HepG2 (cell line): Measurements from ENCODE around the gene EPHX1. TPM values are rescaled to one million over a fixed set of nuclear protein-coding genes. Genes with fewer than 3 reads are reported as not detected.

Experiments used
- AGO1 ChIP-seq: fragments of 200-400 bp; formaldehyde crosslinking; IDR thresholded peaks from 2 replicates; pipeline ENCODE4 v1.6.1; 2017; ENCODE audit warnings: mild to moderate bottlenecking, low read depth, low read length, moderate library complexity; ENCODE audit not compliant: poor library complexity, severe bottlenecking
- ARID2 ChIP-seq: sonication (generic); formaldehyde crosslinking; IDR thresholded peaks from 2 replicates; pipeline ENCODE4 v1.8.1; 2022; ENCODE audit warnings: mild to moderate bottlenecking, missing genetic modification reagents, borderline replicate concordance
- ELF3 ChIP-seq: IDR thresholded peaks from 2 replicates; pipeline ENCODE4 v1.6.1; 2016; ENCODE audit warnings: missing genetic modification reagents, missing compliant biosample characterization
- LCORL ChIP-seq, 2 experiments: fragments of 450-650 bp in 1 of 2; sonication (generic) in 1 of 2; formaldehyde crosslinking in 1 of 2; IDR thresholded peaks; 2 replicates each; pipeline versions ENCODE4 v1.5.0 to v1.6.1; 2017 to 2020; ENCODE audit warnings: antibody characterized with exemption in 1 of 2, missing genetic modification reagents in 1 of 2
- NR2C2 ChIP-seq: sonication (generic); formaldehyde crosslinking; IDR thresholded peaks from 2 replicates; pipeline ENCODE4 v1.4.0; 2020; ENCODE audit warnings: missing genetic modification reagents, mild to moderate bottlenecking, moderate library complexity, borderline replicate concordance
- PAXIP1 ChIP-seq: sonication (generic); formaldehyde crosslinking; conservative IDR thresholded peaks from 2 replicates; pipeline ENCODE4 v1.4.0; 2020; ENCODE audit warnings: mild to moderate bottlenecking, missing genetic modification reagents, moderate library complexity
- TOPORS ChIP-seq: sonication (generic); formaldehyde crosslinking; IDR thresholded peaks from 2 replicates; pipeline ENCODE4 v1.8.0; 2023; ENCODE audit warnings: mild to moderate bottlenecking, missing genetic modification reagents
- ZFP90 ChIP-seq: sonication (generic); formaldehyde crosslinking; IDR thresholded peaks from 2 replicates; pipeline ENCODE4 v1.8.0; 2022; ENCODE audit warnings: missing genetic modification reagents, mild to moderate bottlenecking, inconsistent platforms, borderline replicate concordance
- ZNF629 ChIP-seq: sonication (generic); formaldehyde crosslinking; conservative IDR thresholded peaks from 2 replicates; pipeline ENCODE4 v1.5.0; 2020; ENCODE audit warnings: missing genetic modification reagents
- ZNF660 ChIP-seq: sonication (generic); formaldehyde crosslinking; IDR thresholded peaks from 2 replicates; pipeline ENCODE4 v1.5.1; 2020; ENCODE audit warnings: mild to moderate bottlenecking, low read depth, missing genetic modification reagents, borderline replicate concordance
- ZNF772 ChIP-seq: sonication (generic); formaldehyde crosslinking; IDR thresholded peaks from 2 replicates; pipeline ENCODE4 v1.5.0; 2020; ENCODE audit warnings: mild to moderate bottlenecking, missing genetic modification reagents
- polyA plus RNA-seq, 8 experiments: library from polyadenylated mRNA; depleted of rRNA in 3 of 8; stranded (reverse) in 7 of 8; unstranded in 1 of 8; fragments of >200 nt; fragmentation: Illumina TruSeq in 4 of 8; extraction: Trizol in 4 of 8; gene quantifications; 2 replicates each; pipeline versions ENCODE4 v1.2.1 to v1.2.3, GENCODE V29; 2011 to 2016; ENCODE audit warnings: low read depth in 4 of 8, missing spikeins in 1 of 8, mixed read lengths in 1 of 8; ENCODE audit not compliant: insufficient read depth in 1 of 8
- total RNA-seq, 5 experiments: library from RNA; depleted of rRNA; stranded (reverse); fragments of >200 nt; fragmentation: Illumina TruSeq; extraction: Trizol; gene quantifications; 2 replicates each; pipeline ENCODE4 v1.2.3, GENCODE V29; 2016; ENCODE audit warnings: low read depth in 1 of 5
- TF ChIP-seq, protein P1 (sequence below): sonication (generic); IDR thresholded peaks from 2 replicates; pipeline ENCODE4 v1.6.1; 2016; ENCODE audit warnings: low read depth, borderline replicate concordance
- TF ChIP-seq, protein P2 (sequence below), 2 experiments: fragments of 450-650 bp in 1 of 2; sonication (generic) in 1 of 2; formaldehyde crosslinking in 1 of 2; IDR thresholded peaks; 2 replicates each; pipeline versions ENCODE4 v1.6.1 to v1.8.0; 2016 to 2022; ENCODE audit warnings: antibody characterized with exemption in 1 of 2, mild to moderate bottlenecking in 1 of 2, missing genetic modification reagents in 1 of 2

EPHX1 gene
- total and polyA plus RNA-seq, 2 of the 13 experiments (the other 11 are each of a cell fraction or from before 2014, with no cell fraction given) = 27.7 to 36.5 TPM

- peak; percentile 99 for TF ChIP-seq ELF3 (CRISPR knock-in tag)
- peak; percentile 98 for TF ChIP-seq PAXIP1 (CRISPR knock-in tag)
- peak; percentile 90 for TF ChIP-seq ZFP90 (CRISPR knock-in tag)
- peak; percentile 82 for TF ChIP-seq ZNF629 (CRISPR knock-in tag)
- TF ChIP-seq ZNF660 (CRISPR knock-in tag) = no peak
- no peak for TF ChIP-seq ARID2
- TF ChIP-seq LCORL (IDR thresholded peaks at IDR 0.05) = peak; percentile 49; the same call in 1 of the 2 replicates
- peak; percentile 98 for TF ChIP-seq LCORL (CRISPR knock-in tag; IDR thresholded peaks at IDR 0.05)
- TF ChIP-seq, protein P1, sequence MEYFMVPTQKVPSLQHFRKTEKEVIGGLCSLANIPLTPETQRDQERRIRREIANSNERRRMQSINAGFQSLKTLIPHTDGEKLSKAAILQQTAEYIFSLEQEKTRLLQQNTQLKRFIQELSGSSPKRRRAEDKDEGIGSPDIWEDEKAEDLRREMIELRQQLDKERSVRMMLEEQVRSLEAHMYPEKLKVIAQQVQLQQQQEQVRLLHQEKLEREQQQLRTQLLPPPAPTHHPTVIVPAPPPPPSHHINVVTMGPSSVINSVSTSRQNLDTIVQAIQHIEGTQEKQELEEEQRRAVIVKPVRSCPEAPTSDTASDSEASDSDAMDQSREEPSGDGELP = peak; percentile 84
- peak; percentile 97 for TF ChIP-seq ZNF772
- TF ChIP-seq, protein P2, sequence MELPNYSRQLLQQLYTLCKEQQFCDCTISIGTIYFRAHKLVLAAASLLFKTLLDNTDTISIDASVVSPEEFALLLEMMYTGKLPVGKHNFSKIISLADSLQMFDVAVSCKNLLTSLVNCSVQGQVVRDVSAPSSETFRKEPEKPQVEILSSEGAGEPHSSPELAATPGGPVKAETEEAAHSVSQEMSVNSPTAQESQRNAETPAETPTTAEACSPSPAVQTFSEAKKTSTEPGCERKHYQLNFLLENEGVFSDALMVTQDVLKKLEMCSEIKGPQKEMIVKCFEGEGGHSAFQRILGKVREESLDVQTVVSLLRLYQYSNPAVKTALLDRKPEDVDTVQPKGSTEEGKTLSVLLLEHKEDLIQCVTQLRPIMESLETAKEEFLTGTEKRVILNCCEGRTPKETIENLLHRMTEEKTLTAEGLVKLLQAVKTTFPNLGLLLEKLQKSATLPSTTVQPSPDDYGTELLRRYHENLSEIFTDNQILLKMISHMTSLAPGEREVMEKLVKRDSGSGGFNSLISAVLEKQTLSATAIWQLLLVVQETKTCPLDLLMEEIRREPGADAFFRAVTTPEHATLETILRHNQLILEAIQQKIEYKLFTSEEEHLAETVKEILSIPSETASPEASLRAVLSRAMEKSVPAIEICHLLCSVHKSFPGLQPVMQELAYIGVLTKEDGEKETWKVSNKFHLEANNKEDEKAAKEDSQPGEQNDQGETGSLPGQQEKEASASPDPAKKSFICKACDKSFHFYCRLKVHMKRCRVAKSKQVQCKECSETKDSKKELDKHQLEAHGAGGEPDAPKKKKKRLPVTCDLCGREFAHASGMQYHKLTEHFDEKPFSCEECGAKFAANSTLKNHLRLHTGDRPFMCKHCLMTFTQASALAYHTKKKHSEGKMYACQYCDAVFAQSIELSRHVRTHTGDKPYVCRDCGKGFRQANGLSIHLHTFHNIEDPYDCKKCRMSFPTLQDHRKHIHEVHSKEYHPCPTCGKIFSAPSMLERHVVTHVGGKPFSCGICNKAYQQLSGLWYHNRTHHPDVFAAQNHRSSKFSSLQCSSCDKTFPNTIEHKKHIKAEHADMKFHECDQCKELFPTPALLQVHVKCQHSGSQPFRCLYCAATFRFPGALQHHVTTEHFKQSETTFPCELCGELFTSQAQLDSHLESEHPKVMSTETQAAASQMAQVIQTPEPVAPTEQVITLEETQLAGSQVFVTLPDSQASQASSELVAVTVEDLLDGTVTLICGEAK (IDR thresholded peaks at IDR 0.05) = no peak
- TF ChIP-seq, protein P2 (CRISPR knock-in tag; IDR thresholded peaks at IDR 0.05) = peak; percentile 85
- peak; percentile 93 for TF ChIP-seq NR2C2 (CRISPR knock-in tag)
- TF ChIP-seq TOPORS (CRISPR knock-in tag) = no peak
- no peak for TF ChIP-seq AGO1
Measured at GRCh38 chr1:225813214-225813964, 3.5 kb downstream of the EPHX1 start (continued).
